GM21515 (cell line): ENCODE results near the gene AKT2.
"Not testable (repeated sequence)": the region's sequence is repeated elsewhere in the genome, so short reads cannot be mapped to it uniquely, and the experiment has no call there.

Source experiments
- ATAC-seq: cut with Tn5 transposase; IDR thresholded peaks from one replicate; pipeline ENCODE4 v1.9.1; 2021; ENCODE audit not compliant: unreplicated experiment

The AKT2 gene

GRCh38 chr19:40221858-40222619 lies 63.1 kb downstream of the AKT2 start:
- ATAC-seq = no peak

DNA sequence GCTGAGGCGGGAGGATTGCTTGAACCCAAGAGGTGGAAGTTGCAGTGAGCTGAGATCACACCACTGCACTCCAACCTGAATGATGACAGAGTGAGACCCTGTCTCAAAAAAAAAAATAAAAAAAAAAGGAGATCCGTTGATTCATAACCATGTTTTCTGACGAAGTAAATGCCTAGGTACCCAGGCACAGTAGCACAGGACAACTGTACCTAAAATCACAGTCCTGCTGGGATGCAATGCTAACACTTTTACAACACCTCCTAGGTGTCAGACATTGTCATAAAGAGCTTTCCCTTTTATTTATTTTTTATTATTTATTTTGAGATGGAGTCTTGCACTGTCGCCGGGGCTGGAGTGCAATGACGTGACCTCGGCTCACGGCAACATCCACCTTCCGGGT lies 64.5 kb downstream of the AKT2 start:
- no peak for ATAC-seq

DNA sequence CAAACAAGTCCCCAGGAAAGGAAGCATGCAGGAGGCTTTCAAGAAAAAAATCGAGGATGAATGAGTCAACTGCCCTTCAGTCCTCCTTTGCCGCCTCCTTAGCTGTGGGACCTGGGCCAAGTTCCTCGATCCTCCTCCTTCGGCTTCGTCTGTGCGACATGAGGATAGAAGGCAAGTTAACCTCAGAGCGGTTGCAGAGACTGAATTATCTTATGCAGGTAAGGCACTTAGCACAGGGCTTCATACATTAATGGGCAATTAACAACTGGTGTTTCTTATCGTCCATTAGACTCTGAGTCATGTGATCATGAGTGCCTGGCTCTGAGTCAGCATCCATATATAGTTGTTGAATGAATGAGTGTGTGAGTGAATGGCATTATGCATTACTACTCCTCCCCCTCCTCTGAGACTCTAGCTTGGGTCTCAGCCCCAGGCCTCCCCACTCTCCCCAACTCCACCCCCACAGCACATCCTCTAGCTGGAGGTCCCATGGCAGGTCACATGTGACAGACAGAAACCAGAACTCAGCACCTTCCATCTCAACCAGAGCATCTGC lies 65.3 kb downstream of the AKT2 start:
- no peak for ATAC-seq

DNA sequence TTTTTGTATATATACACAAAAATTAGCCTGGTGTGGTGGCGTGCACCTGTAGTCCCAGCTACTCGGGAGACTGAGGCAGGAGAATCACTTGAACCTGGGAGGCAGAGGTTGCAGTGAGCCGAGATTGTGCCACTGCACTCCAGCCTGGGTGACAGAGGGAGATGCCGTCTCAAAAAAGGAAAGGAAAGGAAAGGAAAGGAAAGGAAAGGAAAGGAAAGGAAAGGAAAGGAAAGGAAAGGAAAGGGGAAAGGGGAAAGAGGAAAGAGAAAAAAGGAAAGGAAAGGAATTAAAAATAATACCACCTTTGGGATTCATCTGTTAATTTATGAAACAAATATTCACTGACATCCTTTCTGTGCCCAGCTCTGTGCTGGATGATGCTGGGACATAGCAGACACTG lies 66.1 kb downstream of the AKT2 start:
- not testable (repeated sequence) for ATAC-seq

- ATAC-seq = no peak
These were observed 66.9 kb downstream of the AKT2 start, which contains the start of gene TTC9B for GRCh38 chr19:40217934-40218890. Gene TTC9B, minus strand, starts transcription at chr19:40218384. Its CDS starts 3 bp downstream, at chr19:40218381.

- ATAC-seq = no peak
These were observed 67.9 kb downstream of the AKT2 start for GRCh38 chr19:40217027-40217810.

DNA sequence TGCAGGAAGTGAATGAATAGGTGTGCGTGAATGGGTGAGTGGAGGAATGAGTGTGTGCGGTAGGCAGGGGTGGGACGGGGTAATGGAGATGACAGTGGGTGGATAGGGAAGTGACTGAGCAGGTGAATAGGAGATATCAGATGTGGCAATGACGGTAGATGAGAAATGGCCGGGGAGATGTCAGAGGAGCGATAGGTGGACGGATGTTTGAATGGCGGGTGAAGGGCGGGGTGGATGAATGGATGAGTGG lies 68.4 kb downstream of the AKT2 start:
- no peak for ATAC-seq

GRCh38 chr19:40216013-40216776 lies 69.0 kb downstream of the AKT2 start:
- no peak for ATAC-seq

GRCh38 chr19:40214936-40215335 lies 70.2 kb downstream of the AKT2 start:
- ATAC-seq = no peak

GRCh38 chr19:40213882-40214570 lies 71.1 kb downstream of the AKT2 start:
- ATAC-seq = no peak

- no peak for ATAC-seq
These were observed 71.8 kb downstream of the AKT2 start for GRCh38 chr19:40213251-40213829.

DNA sequence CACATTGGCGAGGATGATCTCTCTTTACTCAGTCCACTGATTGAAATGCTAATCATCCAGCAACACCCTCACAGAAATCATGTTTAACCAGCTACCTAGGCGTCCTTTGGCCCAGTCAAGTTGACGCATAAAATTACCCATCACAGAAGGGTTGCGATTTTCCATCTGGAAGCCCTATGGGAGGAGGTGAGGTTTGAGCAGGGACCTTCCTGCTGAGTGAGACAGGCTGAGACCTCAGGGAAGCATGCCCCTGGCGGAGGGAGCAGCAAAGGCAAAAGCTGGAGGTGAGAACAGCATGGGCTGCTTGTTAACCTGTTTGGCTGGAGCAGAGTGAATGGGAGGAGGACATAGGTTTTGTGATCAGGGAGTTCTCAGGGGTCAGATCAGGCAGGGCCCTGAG lies 74.3 kb downstream of the AKT2 start:
- no peak for ATAC-seq

DNA sequence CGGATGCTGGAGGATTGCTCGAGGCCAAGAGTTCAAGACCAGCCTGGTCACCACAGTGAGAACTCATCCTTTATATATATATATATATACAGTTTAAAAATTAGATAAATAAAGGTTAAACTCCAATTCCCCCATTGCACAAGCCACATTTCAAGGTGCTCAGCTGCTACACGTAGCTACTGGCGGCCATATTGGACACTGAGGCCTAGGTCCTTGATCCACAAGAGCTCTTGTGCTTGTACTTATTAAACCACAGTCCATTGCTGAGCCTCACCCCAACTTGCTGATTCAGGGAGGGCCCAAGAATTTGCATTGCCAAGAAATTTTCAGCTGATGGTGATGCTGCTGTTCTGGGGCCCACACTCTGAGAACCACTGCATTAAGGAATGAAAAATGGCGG lies 76.5 kb downstream of the AKT2 start:
- no peak for ATAC-seq

DNA sequence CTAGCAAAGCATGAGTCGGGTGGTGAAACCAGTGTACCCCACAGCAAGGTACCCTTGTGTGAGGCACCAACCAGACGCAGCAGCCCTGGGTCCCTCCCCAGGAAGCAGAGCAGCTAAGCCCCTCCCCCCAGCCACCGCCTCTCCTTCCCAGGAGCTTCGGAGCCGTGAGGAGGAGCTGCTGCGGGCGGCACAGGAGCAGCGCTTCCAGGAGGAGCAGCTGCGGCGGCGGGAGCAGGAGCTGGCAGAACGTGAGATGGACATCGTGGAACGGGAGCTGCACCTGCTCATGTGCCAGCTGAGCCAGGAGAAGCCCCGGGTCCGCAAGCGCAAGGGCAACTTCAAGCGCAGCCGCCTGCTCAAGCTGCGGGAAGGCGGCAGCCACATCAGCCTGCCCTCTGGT lies 79.4 kb downstream of the AKT2 start:
- ATAC-seq = no peak

- ATAC-seq = no peak
These were observed 80.8 kb downstream of the AKT2 start for GRCh38 chr19:40204381-40204780.

GRCh38 chr19:40200341-40201099 lies 84.6 kb downstream of the AKT2 start:
- ATAC-seq = no peak

DNA sequence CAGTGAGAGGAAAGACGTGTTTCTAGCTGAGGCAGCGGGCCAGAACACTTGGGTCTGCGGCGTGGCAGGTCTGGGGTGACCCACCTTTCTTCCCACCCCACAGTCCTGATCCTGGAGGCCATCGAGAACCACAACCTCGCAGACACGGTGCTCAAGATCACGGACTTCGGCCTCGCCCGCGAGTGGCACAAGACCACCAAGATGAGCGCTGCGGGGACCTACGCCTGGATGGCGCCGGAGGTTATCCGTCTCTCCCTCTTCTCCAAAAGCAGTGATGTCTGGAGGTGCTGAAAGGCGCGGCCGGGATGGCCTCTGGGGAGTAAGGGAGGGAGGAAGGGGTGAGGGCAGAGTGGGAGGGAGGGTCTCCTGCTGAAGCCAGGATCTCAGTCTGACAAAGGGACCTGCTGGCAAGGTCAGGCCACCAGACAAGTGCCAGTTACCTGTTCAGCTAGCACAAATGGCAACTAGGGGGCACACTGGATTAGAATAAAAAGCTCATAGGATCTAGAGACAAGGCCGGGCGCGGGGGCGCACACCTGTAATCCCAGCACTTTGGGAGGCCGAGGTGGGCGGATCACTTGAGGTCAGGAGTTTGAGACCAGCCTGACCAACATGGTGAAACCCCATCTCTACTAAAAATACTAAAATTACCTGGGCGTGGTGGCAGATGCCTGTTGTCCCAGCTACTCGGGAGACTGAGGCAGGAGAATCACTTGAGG lies 86.7 kb downstream of the AKT2 start:
- ATAC-seq = no peak

GRCh38 chr19:40193587-40193849 lies 91.6 kb downstream of the AKT2 start:
- ATAC-seq = no peak
